GM19463 (cell line): ENCODE results near the gene CDT1.
"Not testable (repeated sequence)": the region's sequence is repeated elsewhere in the genome, so short reads cannot be mapped to it uniquely, and the experiment has no call there.

ENCODE experiments used
- ATAC-seq: cut with Tn5 transposase; IDR thresholded peaks from one replicate; pipeline ENCODE4 v1.9.1; 2021; ENCODE audit warnings: mild to moderate bottlenecking, moderate library complexity; ENCODE audit not compliant: unreplicated experiment

Gene CDT1

GRCh38 chr16:88782454-88783390 lies 20.9 kb upstream of the CDT1 start:
- ATAC-seq = no peak

GRCh38 chr16:88783391-88784073 lies 20.1 kb upstream of the CDT1 start:
- ATAC-seq = no peak

GRCh38 chr16:88784074-88784855 lies 19.3 kb upstream of the CDT1 start:
- ATAC-seq = no peak

- no peak for ATAC-seq
Observed at GRCh38 chr16:88784856-88785105, 18.8 kb upstream of the CDT1 start.

GRCh38 chr16:88785106-88785924 lies 18.3 kb upstream of the CDT1 start, which contains the start of gene PIEZO1:
Gene PIEZO1 (minus strand): TSS chr16:88785220. CDS start chr16:88784964, 256 bp downstream.
- no peak for ATAC-seq

- no peak for ATAC-seq
Observed at GRCh38 chr16:88787579-88788314, 15.8 kb upstream of the CDT1 start.

- not testable (repeated sequence) for ATAC-seq
Observed at GRCh38 chr16:88788749-88789148, 14.8 kb upstream of the CDT1 start.

- no peak for ATAC-seq
Observed at GRCh38 chr16:88789594-88789993, 14.0 kb upstream of the CDT1 start.

- no peak for ATAC-seq
Observed at GRCh38 chr16:88790312-88791211, 13.0 kb upstream of the CDT1 start.

- no peak for ATAC-seq
Observed at GRCh38 chr16:88792078-88792550, 11.5 kb upstream of the CDT1 start.

GRCh38 chr16:88792668-88793250 lies 10.8 kb upstream of the CDT1 start:
- no peak for ATAC-seq

- ATAC-seq = no peak
Observed at GRCh38 chr16:88793251-88793954, 10.2 kb upstream of the CDT1 start.

- no peak for ATAC-seq
Observed at GRCh38 chr16:88796278-88796677, 7.3 kb upstream of the CDT1 start.

GRCh38 chr16:88798073-88798472 lies 5.5 kb upstream of the CDT1 start:
- ATAC-seq = no peak

- no peak for ATAC-seq
Observed at GRCh38 chr16:88798772-88799455, 4.7 kb upstream of the CDT1 start.

GRCh38 chr16:88799569-88800276 lies 3.9 kb upstream of the CDT1 start:
- no peak for ATAC-seq

- no peak for ATAC-seq
Observed at GRCh38 chr16:88800277-88800592, 3.4 kb upstream of the CDT1 start.
